Inferior parietal cortex (tissue), 1 donor: ENCODE measurements around the gene MAGI2.

Experiments
- DNase-seq: peaks from one replicate; pipeline ENCODE4 v3.0.0-alpha.2; 2016; ENCODE audit errors: extremely low spot score

Gene MAGI2

GRCh38 chr7:79258826-79259225 lies 194.6 kb downstream of the MAGI2 start:
- DNase-seq = no peak

GRCh38 chr7:79257959-79258358 lies 195.5 kb downstream of the MAGI2 start:
- no peak for DNase-seq

GRCh38 chr7:79245623-79246249 lies 207.7 kb downstream of the MAGI2 start:
- no peak for DNase-seq

GRCh38 chr7:79244482-79244881 lies 209.0 kb downstream of the MAGI2 start:
- DNase-seq = no peak

GRCh38 chr7:79241288-79242060 lies 212.0 kb downstream of the MAGI2 start:
- DNase-seq = no peak

- no peak for DNase-seq
These were observed 213.1 kb downstream of the MAGI2 start for GRCh38 chr7:79240413-79240812.

- DNase-seq = no peak
These were observed 217.0 kb downstream of the MAGI2 start for GRCh38 chr7:79236352-79237028.

- no peak for DNase-seq
These were observed 226.4 kb downstream of the MAGI2 start for GRCh38 chr7:79227044-79227443.

- DNase-seq = no peak
These were observed 232.3 kb downstream of the MAGI2 start for GRCh38 chr7:79221211-79221610.

- no peak for DNase-seq
These were observed 235.4 kb downstream of the MAGI2 start for GRCh38 chr7:79217976-79218626.

- DNase-seq = no peak
These were observed 236.0 kb downstream of the MAGI2 start for GRCh38 chr7:79217468-79217867.

- DNase-seq = no peak
These were observed 237.2 kb downstream of the MAGI2 start for GRCh38 chr7:79216236-79216635.

- DNase-seq = no peak
These were observed 241.1 kb downstream of the MAGI2 start for GRCh38 chr7:79212334-79212733.

- no peak for DNase-seq
These were observed 241.7 kb downstream of the MAGI2 start for GRCh38 chr7:79211724-79212123.

GRCh38 chr7:79199961-79200360 lies 253.5 kb downstream of the MAGI2 start:
- no peak for DNase-seq

GRCh38 chr7:79199266-79199665 lies 254.2 kb downstream of the MAGI2 start:
- DNase-seq = no peak

- no peak for DNase-seq
These were observed 267.9 kb downstream of the MAGI2 start for GRCh38 chr7:79185605-79186004.

GRCh38 chr7:79182283-79182682 lies 271.2 kb downstream of the MAGI2 start:
- DNase-seq = no peak

- no peak for DNase-seq
These were observed 272.9 kb downstream of the MAGI2 start for GRCh38 chr7:79180533-79180932.

GRCh38 chr7:79176859-79177477 lies 276.5 kb downstream of the MAGI2 start:
- DNase-seq = peak; percentile 79

GRCh38 chr7:79175374-79175773 lies 278.1 kb downstream of the MAGI2 start:
- DNase-seq = no peak

GRCh38 chr7:79165225-79165624 lies 288.2 kb downstream of the MAGI2 start:
- no peak for DNase-seq
